HepG2 (cell line): ENCODE data around the gene TEC. TPM values are rescaled to one million over a fixed set of nuclear protein-coding genes. Genes with fewer than 3 reads are reported as not detected.

Experiments used
- ATAC-seq: fragments of 200-7000 bp; cut with Tn5 transposase; 3 replicates; pipeline ENCODE4 v1.9.1; 2020; ENCODE audit warnings: mild to moderate bottlenecking, moderate library complexity
- BruUV-seq: library from RNA; stranded (reverse); fragments of 400-500 nt; replicated peaks from 2 replicates; lab custom pipeline; 2021; lab: Mats Ljungman, UMichigan
- CTCF ChIA-PET: fragments of 300-600 bp; formaldehyde crosslinking; extraction: SDS; loops from one replicate; lab custom pipeline; 2021; ENCODE audit warnings: low total read pairs, inconsistent platforms, low intra/inter-chr PET ratio; lab: Yijun Ruan, JAX
- POLR2A ChIA-PET: fragments of 350-600 bp; sonication (Branson Sonifier 250); formaldehyde crosslinking; loops from one replicate; lab custom pipeline; 2020; ENCODE audit warnings: antibody characterized with exemption, inconsistent platforms; lab: Yijun Ruan, JAX
- DNase-seq: peaks from one replicate; pipeline ENCODE4 v3.0.0-alpha.2; 2015; ENCODE audit warnings: low spot score
- FAIRE-seq: peaks from 3 replicates; lab custom pipeline; 2011; peaks lifted over from hg19 to GRCh38; lab: Jason Lieb, UNC
- H2AFZ ChIP-seq: one replicate; pipeline ENCODE4 v1.6.1; 2011; ENCODE audit warnings: low read length, inconsistent platforms
- H3K27ac ChIP-seq: fragments of 300-600 bp; 3 replicates; pipeline ENCODE4 v1.8.0; 2011; ENCODE audit warnings: mixed run types, mild to moderate bottlenecking, mixed read lengths, low read length, inconsistent platforms; ENCODE audit not compliant: insufficient read depth; ENCODE audit errors: extremely low read length
- H3K27me3 ChIP-seq, 2 experiments: fragments of 200-600 bp in 1 of 2; 2 replicates in 1 of 2; 3 replicates in 1 of 2; pipeline versions ENCODE4 v1.6.0 to v1.8.0; 2011; ENCODE audit warnings: low read length in 2 of 2, mild to moderate bottlenecking in 2 of 2, moderate library complexity in 2 of 2, inconsistent platforms in 1 of 2; ENCODE audit not compliant: insufficient read depth in 2 of 2, control insufficient read depth in 1 of 2
- H3K36me3 ChIP-seq, 2 experiments: fragments of 200-600 bp in 1 of 2; replicated peaks in 1 of 2; 2 replicates in 1 of 2; 3 replicates in 1 of 2; pipeline versions ENCODE4 v1.5.1 to v1.8.0; 2011; ENCODE audit warnings: low read length in 2 of 2, inconsistent platforms in 1 of 2; ENCODE audit not compliant: insufficient read depth in 2 of 2, control insufficient read depth in 1 of 2
- H3K4me1 ChIP-seq: 2 replicates; pipeline ENCODE4 v1.5.1; 2012; ENCODE audit warnings: low read length, inconsistent platforms; ENCODE audit not compliant: insufficient read depth
- H3K4me2 ChIP-seq: 2 replicates; pipeline ENCODE4 v1.6.0; 2011; ENCODE audit warnings: low read depth, low read length, inconsistent platforms
- H3K4me3 ChIP-seq, 3 experiments: fragments of 200-600 bp in 1 of 3; sonication (generic), shearing (Covaris generic) in 1 of 3; replicated peaks in 1 of 3; 2 replicates each; pipeline ENCODE4 v1.5.1; 2011 to 2016; ENCODE audit warnings: low read length in 3 of 3, inconsistent platforms in 2 of 3, low read depth in 2 of 3, mild to moderate bottlenecking in 2 of 3, control low read depth in 1 of 3, mixed read lengths in 1 of 3; ENCODE audit not compliant: insufficient read depth in 1 of 3
- H3K79me2 ChIP-seq: one replicate; pipeline ENCODE4 v1.6.1; 2011; ENCODE audit warnings: low read length, inconsistent platforms; ENCODE audit not compliant: insufficient read depth
- H3K9ac ChIP-seq: 2 replicates; pipeline ENCODE4 v1.6.0; 2011; ENCODE audit warnings: mild to moderate bottlenecking, low read depth, low read length, inconsistent platforms; ENCODE audit not compliant: insufficient read depth
- H3K9me3 ChIP-seq: 2 replicates; pipeline ENCODE4 v1.5.1; 2012; ENCODE audit warnings: mild to moderate bottlenecking, low read length
- H4K20me1 ChIP-seq: 2 replicates; pipeline ENCODE4 v1.6.0; 2011; ENCODE audit warnings: inconsistent platforms, mild to moderate bottlenecking, low read length, moderate library complexity; ENCODE audit not compliant: insufficient read depth
- ARID4A ChIP-seq: sonication (generic); formaldehyde crosslinking; IDR thresholded peaks from 2 replicates; pipeline ENCODE4 v1.5.0; 2020; ENCODE audit warnings: mild to moderate bottlenecking, missing genetic modification reagents, borderline replicate concordance
- CENPBD1 ChIP-seq: sonication (generic); formaldehyde crosslinking; IDR thresholded peaks from 2 replicates; pipeline ENCODE4 v1.8.0; 2022; ENCODE audit warnings: missing genetic modification reagents, low read depth, mild to moderate bottlenecking, borderline replicate concordance
- FIP1L1 ChIP-seq: fragments of 200-400 bp; formaldehyde crosslinking; IDR thresholded peaks from 2 replicates; pipeline ENCODE4 v1.6.1; 2018; ENCODE audit warnings: low read depth, mild to moderate bottlenecking, low read length, moderate library complexity, borderline replicate concordance; ENCODE audit not compliant: insufficient read depth
- NONO ChIP-seq, 2 experiments: fragments of 450-650 bp in 1 of 2; sonication (generic) in 1 of 2; formaldehyde crosslinking in 1 of 2; IDR thresholded peaks in 1 of 2; conservative IDR thresholded peaks in 1 of 2; 2 replicates each; pipeline versions ENCODE4 v1.6.1 to v1.8.0; 2017 to 2022; ENCODE audit warnings: mild to moderate bottlenecking in 1 of 2, missing genetic modification reagents in 1 of 2, moderate library complexity in 1 of 2
- RBFOX2 ChIP-seq: fragments of 200-400 bp; formaldehyde crosslinking; IDR thresholded peaks from 2 replicates; pipeline ENCODE4 v1.6.1; 2017; ENCODE audit warnings: low read depth, mild to moderate bottlenecking, low read length
- SMAD3 ChIP-seq: sonication (generic); formaldehyde crosslinking; IDR thresholded peaks from 2 replicates; pipeline ENCODE4 v1.4.0; 2020; ENCODE audit warnings: missing genetic modification reagents
- TAF15 ChIP-seq: fragments of 200-400 bp; formaldehyde crosslinking; IDR thresholded peaks from one replicate; pipeline ENCODE4 v1.6.1; 2018; ENCODE audit warnings: mild to moderate bottlenecking, low read depth, low read length; ENCODE audit not compliant: poor library complexity, severe bottlenecking
- ZBTB7A ChIP-seq: sonication (generic); formaldehyde crosslinking; IDR thresholded peaks from 2 replicates; pipeline ENCODE4 v1.8.0; 2022; ENCODE audit warnings: mild to moderate bottlenecking, missing genetic modification reagents
- ZNF207 ChIP-seq: fragments of 450-650 bp; IDR thresholded peaks from 2 replicates; pipeline ENCODE4 v1.6.1; 2016; ENCODE audit warnings: antibody characterized with exemption, borderline replicate concordance
- ZNF710 ChIP-seq: sonication (generic); formaldehyde crosslinking; IDR thresholded peaks from 2 replicates; pipeline ENCODE4 v1.5.0; 2020; ENCODE audit warnings: mild to moderate bottlenecking, missing genetic modification reagents, borderline replicate concordance
- WGBS: methylation state at CpG from one replicate; pipeline ENCODE4 v1.1.6; 2017; ENCODE audit warnings: low lambda C conversion rate; 5-methylcytosine and 5-hydroxymethylcytosine counted together
- in situ Hi-C: cut with HindIII; loops from 2 replicates; pipeline ENCODE4 v1.10.0; 2017; ENCODE audit warnings: low pct_unique_long_range_greater_than_20kb; ENCODE audit not compliant: extremely low pct_ligation_motif_present
- intact Hi-C: fragments of 100-400 bp; cut with micrococcal nuclease; formaldehyde crosslinking; loops from one replicate; pipeline ENCODE4 v1.10.0; 2022; ENCODE audit not compliant: unreplicated experiment
- polyA plus RNA-seq, 8 experiments: library from polyadenylated mRNA; depleted of rRNA in 3 of 8; stranded (reverse) in 7 of 8; unstranded in 1 of 8; fragments of >200 nt; fragmentation: Illumina TruSeq in 4 of 8; extraction: Trizol in 4 of 8; gene quantifications; 2 replicates each; pipeline versions ENCODE4 v1.2.1 to v1.2.3, GENCODE V29; 2011 to 2016; ENCODE audit warnings: low read depth in 4 of 8, missing spikeins in 1 of 8, mixed read lengths in 1 of 8; ENCODE audit not compliant: insufficient read depth in 1 of 8
- total RNA-seq, 5 experiments: library from RNA; depleted of rRNA; stranded (reverse); fragments of >200 nt; fragmentation: Illumina TruSeq; extraction: Trizol; gene quantifications; 2 replicates each; pipeline ENCODE4 v1.2.3, GENCODE V29; 2016; ENCODE audit warnings: low read depth in 1 of 5

The TEC gene
- total and polyA plus RNA-seq, 2 of the 13 experiments (the other 11 are each of a cell fraction or from before 2014, with no cell fraction given): 0.05 to 0.20 TPM

GRCh38 chr4:48197643-48198237 lies 71.9 kb downstream of the TEC start (continued):
- TF ChIP-seq RBFOX2 (no peak), ZNF710 (CRISPR knock-in tag) (no peak), CENPBD1 (CRISPR knock-in tag) (no peak), ZNF207 (no peak), SMAD3 (CRISPR knock-in tag) (no peak)

GRCh38 chr4:48196758-48197504 lies 72.7 kb downstream of the TEC start:
- no peak overlapping the region for H3K27ac ChIP-seq
- H4K20me1 ChIP-seq: no peaks in the 10 kb centered on the region
- in situ Hi-C loops: no loop called here
- DNase-seq (no peak), ATAC-seq (no peak), FAIRE-seq (no peak)
- BruUV-seq: no TSS peak
- intact Hi-C loops: no loop called here
- no peaks in the 10 kb centered on the region for H3K9me3 ChIP-seq
- no peaks in the 10 kb centered on the region for H3K79me2 ChIP-seq
- TF ChIP-seq TAF15: no peak
- no peak for TF ChIP-seq FIP1L1
- no peak for TF ChIP-seq ZBTB7A
- TF ChIP-seq NONO (IDR thresholded peaks at IDR 0.05): no peak
- no peak for TF ChIP-seq NONO (CRISPR knock-in tag; conservative IDR thresholded peaks at IDR 0.05)
- TF ChIP-seq ARID4A (CRISPR knock-in tag): no peak
- no peaks in the 10 kb centered on the region for H3K27me3 ChIP-seq
- POLR2A ChIA-PET: no interaction called here
- no peaks in the 10 kb centered on the region for H3K4me1 ChIP-seq
- H3K4me2 ChIP-seq: no peak overlapping the region
- no peak overlapping the region for H3K9ac ChIP-seq
- H3K4me3 ChIP-seq: no peak overlapping the region
- CTCF ChIA-PET: no interaction called here
- H2AFZ ChIP-seq: no peak overlapping the region
- WGBS: 38% methylated on average over 9 of the region's 9 CpGs
- no peaks in the 10 kb centered on the region for H3K36me3 ChIP-seq
